MCF 10A (cell line): ENCODE results near the gene APOL4. TPM values are rescaled to one million over a fixed set of nuclear protein-coding genes. Genes with fewer than 3 reads are reported as not detected.

Experiments
- BruUV-seq: library from RNA; stranded (reverse); fragments of 400-500 nt; replicated peaks from 2 replicates; lab custom pipeline; 2021; lab: Mats Ljungman, UMichigan
- CTCF ChIA-PET: fragments of 300-600 bp; sonication (Branson Sonifier 250); formaldehyde crosslinking; extraction: SDS; loops from one replicate; lab custom pipeline; 2021; ENCODE audit warnings: antibody characterized with exemption, inconsistent platforms; lab: Yijun Ruan, JAX
- POLR2A ChIA-PET: fragments of 300-600, 350-650 bp; sonication (Branson Sonifier 250); formaldehyde crosslinking; extraction: SDS; loops from one replicate; lab custom pipeline; 2020; ENCODE audit warnings: antibody characterized with exemption, inconsistent platforms; lab: Yijun Ruan, JAX
- DNase-seq: peaks from one replicate; pipeline ENCODE4 v3.0.0-alpha.2; 2018; ENCODE audit not compliant: unreplicated experiment
- H3K27ac Mint-ChIP-seq: one replicate; pipeline ENCODE4 v1.8.0; 2022; ENCODE audit warnings: mild to moderate bottlenecking, low read depth, mixed read lengths; ENCODE audit not compliant: unreplicated experiment
- H3K27me3 Mint-ChIP-seq: one replicate; pipeline ENCODE4 v1.8.0; 2022; ENCODE audit warnings: mixed read lengths; ENCODE audit not compliant: insufficient read depth, unreplicated experiment
- H3K36me3 Mint-ChIP-seq: one replicate; pipeline ENCODE4 v1.8.0; 2022; ENCODE audit warnings: mild to moderate bottlenecking, moderate library complexity, mixed read lengths; ENCODE audit not compliant: insufficient read depth, unreplicated experiment
- H3K4me1 Mint-ChIP-seq: one replicate; pipeline ENCODE4 v1.8.0; 2022; ENCODE audit warnings: mixed read lengths; ENCODE audit not compliant: insufficient read depth, unreplicated experiment
- H3K4me3 Mint-ChIP-seq: one replicate; pipeline ENCODE4 v1.8.0; 2022; ENCODE audit warnings: mild to moderate bottlenecking, moderate library complexity, mixed read lengths; ENCODE audit not compliant: unreplicated experiment
- H3K9me3 Mint-ChIP-seq: one replicate; pipeline ENCODE4 v1.8.0; 2022; ENCODE audit warnings: mixed read lengths; ENCODE audit not compliant: unreplicated experiment
- intact Hi-C: fragments of 100-400 bp; cut with micrococcal nuclease; formaldehyde crosslinking; loops from 2 replicates; pipeline ENCODE4 v1.14.1; 2022
- total RNA-seq: library from RNA; stranded (reverse); gene quantifications from 2 replicates; pipeline ENCODE4 v1.2.3, GENCODE V29; 2022
- TF ChIP-seq, protein P1 (sequence below): fragments of 200-600 bp; IDR thresholded peaks from one replicate; pipeline ENCODE4 v1.8.0; 2022; ENCODE audit warnings: antibody characterized with exemption, mild to moderate bottlenecking; ENCODE audit not compliant: unreplicated experiment

The APOL4 gene
- total RNA-seq, 1 experiment from 2014 or later: not detected

DNA sequence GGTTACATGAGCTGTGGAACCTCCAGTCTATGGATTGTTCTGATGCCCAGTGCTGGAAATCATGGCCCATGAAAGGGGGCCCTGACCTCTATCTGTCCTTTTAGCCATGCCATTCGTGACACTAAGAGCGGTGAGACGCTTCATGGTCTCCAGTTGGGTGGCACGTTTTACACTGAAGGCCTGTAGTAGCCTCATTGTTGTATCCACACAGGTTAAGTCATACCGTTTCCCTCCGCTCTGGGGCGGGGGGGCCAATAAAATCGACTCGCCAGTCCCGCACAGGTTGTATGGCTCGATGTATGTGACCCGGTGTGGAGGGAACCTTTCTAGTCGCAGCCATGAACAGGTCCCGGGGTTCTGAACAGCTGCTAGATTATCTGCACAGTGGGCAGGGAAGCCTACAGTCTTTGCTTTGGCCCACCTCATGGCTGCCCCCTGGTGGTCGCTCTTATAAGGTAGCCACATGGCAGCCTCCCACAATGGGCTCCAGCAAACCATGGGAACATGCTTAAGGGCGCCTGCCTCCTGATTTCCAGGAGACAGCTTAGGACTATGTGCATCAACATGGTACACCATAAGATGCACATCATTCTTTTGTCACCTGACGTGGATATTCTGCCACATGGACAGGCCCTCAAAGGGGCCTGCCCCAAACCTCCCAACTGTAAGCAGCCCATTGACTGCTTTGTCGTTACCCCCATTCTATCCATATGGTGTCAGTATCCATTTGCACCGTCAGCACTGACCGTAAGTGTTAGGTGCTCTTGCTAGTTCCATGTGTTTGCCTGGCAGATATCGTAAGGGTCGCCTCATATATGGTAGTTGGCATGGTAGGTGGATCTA, 21.4 kb downstream of the APOL4 start:
- ChIA-PET POLR2A (no interaction called here), CTCF (interaction anchor here (0.6 to 2.4 kb wide), 10 partner anchors 11 to 818 kb away, joined by 3 to 9 read pairs (median 5); partner anchors contain the start of gene APOL3)
- peak; percentile 72 for DNase-seq
- Mint-ChIP-seq H3K4me1 (no peaks in the 10 kb centered on the region), H3K27me3 (peaks cover 7% of the 10 kb centered on the region), H3K27ac (no peak overlapping the region), H3K4me3 (no peak overlapping the region), H3K36me3 (no peaks in the 10 kb centered on the region), H3K9me3 (no peaks in the 10 kb centered on the region)
- intact Hi-C loops: loop anchor here (1.0 kb wide), 1 partner anchor 35 kb away; no protein-coding TSS in a partner anchor
- TF ChIP-seq, protein P1, sequence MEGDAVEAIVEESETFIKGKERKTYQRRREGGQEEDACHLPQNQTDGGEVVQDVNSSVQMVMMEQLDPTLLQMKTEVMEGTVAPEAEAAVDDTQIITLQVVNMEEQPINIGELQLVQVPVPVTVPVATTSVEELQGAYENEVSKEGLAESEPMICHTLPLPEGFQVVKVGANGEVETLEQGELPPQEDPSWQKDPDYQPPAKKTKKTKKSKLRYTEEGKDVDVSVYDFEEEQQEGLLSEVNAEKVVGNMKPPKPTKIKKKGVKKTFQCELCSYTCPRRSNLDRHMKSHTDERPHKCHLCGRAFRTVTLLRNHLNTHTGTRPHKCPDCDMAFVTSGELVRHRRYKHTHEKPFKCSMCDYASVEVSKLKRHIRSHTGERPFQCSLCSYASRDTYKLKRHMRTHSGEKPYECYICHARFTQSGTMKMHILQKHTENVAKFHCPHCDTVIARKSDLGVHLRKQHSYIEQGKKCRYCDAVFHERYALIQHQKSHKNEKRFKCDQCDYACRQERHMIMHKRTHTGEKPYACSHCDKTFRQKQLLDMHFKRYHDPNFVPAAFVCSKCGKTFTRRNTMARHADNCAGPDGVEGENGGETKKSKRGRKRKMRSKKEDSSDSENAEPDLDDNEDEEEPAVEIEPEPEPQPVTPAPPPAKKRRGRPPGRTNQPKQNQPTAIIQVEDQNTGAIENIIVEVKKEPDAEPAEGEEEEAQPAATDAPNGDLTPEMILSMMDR: peak; percentile 73
- no TSS peak for BruUV-seq

DNA sequence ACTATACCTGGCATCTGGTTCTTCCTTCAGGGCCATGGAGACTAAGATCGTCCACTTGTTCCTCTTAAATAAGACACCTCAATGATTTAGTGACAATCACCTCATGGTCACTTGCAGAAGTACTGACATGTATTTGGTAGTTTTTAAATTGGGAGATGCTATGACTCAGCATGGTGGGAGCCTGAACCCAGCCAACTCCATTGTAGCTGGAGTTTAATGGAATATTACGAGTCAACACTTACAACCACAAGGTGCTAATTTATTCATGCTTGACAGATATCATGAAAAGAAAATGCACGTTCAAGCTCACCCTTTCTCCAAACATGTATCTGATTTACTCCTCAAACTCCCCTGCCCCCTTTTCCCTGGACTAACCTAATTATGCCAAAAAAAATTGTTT, 24.4 kb downstream of the APOL4 start:
- DNase-seq: no peak
- no peaks in the 10 kb centered on the region for H3K36me3 Mint-ChIP-seq
- TF ChIP-seq, protein P1: no peak
- POLR2A ChIA-PET: interaction anchor here (1.0 to 1.1 kb wide), 2 partner anchors 27 to 34 kb away, joined by 3 read pairs; no protein-coding TSS in a partner anchor
- no peak overlapping the region for H3K27ac Mint-ChIP-seq
- CTCF ChIA-PET: interaction anchor here (0.6 to 2.3 kb wide), 5 partner anchors 13 to 1573 kb away, joined by 3 to 13 read pairs (median 3); partner anchors contain the start of gene APOL2
- intact Hi-C loops: no loop called here
- H3K9me3 Mint-ChIP-seq: no peaks in the 10 kb centered on the region
- no peaks in the 10 kb centered on the region for H3K27me3 Mint-ChIP-seq
- no TSS peak for BruUV-seq
- no peaks in the 10 kb centered on the region for H3K4me1 Mint-ChIP-seq
- H3K4me3 Mint-ChIP-seq: no peak overlapping the region

DNA sequence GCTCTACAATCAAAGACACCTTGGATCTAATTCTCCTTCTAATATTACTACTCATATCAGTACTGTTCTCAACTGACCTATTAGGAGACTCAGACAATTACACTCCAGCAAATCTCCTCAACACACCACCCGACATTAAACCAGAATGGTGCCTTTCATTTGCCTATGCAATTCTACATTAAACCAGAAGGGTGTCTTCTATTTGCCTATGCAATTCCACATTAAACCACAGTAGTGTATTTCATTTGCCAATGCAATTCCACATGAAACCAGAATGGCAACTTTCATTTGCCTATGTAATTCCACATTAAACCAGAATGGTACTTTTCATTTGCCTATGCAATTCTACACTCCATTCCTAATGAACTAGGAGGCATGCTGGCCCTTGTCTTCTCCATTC, 25.7 kb downstream of the APOL4 start:
- TF ChIP-seq, protein P1: no peak
- H3K27ac Mint-ChIP-seq: no peak overlapping the region
- no peaks in the 10 kb centered on the region for H3K27me3 Mint-ChIP-seq
- no peaks in the 10 kb centered on the region for H3K9me3 Mint-ChIP-seq
- intact Hi-C loops: no loop called here
- no peaks in the 10 kb centered on the region for H3K4me1 Mint-ChIP-seq
- POLR2A ChIA-PET: interaction anchor here (1.0 kb wide), 1 partner anchor 63 kb away, joined by 3 read pairs; the partner anchor contains the start of gene APOL2
- no peak for DNase-seq
- H3K4me3 Mint-ChIP-seq: no peak overlapping the region
- BruUV-seq: no TSS peak
- CTCF ChIA-PET: interaction anchor here (1.0 kb wide), 1 partner anchor 10 kb away, joined by 3 read pairs; no protein-coding TSS in a partner anchor
- H3K36me3 Mint-ChIP-seq: no peaks in the 10 kb centered on the region

DNA sequence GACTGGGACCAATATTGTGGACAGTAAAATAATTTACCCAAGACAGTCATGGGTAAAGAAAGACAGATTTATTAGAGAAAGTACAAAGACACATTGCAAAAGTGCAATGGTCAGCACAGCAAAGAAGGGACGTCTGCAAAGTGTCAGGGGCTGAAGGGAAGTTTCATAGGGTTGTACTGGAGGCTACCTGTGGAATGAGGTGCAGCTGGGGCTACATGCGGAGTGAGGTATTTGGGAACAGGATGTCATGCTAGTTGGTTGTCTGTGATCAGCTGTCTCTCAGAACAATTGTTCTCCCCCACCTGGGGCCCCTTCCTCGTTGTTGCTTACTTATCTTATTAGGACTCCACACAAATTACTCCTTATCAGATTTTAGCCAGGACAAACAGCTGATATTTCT, 29.7 kb downstream of the APOL4 start:
- peaks cover 3% of the 10 kb centered on the region for H3K27me3 Mint-ChIP-seq
- BruUV-seq: no TSS peak
- no peak for DNase-seq
- CTCF ChIA-PET: interaction anchor here (0.6 to 1.0 kb wide), 3 partner anchors 14 to 350 kb away, joined by 3 to 4 read pairs (median 3); no protein-coding TSS in a partner anchor
- H3K4me1 Mint-ChIP-seq: no peaks in the 10 kb centered on the region
- H3K36me3 Mint-ChIP-seq: no peaks in the 10 kb centered on the region
- intact Hi-C loops: no loop called here
- no peaks in the 10 kb centered on the region for H3K9me3 Mint-ChIP-seq
- POLR2A ChIA-PET: no interaction called here
- H3K4me3 Mint-ChIP-seq: no peak overlapping the region
- TF ChIP-seq, protein P1: no peak
- no peak overlapping the region for H3K27ac Mint-ChIP-seq
